ENCODE data around the gene PID1.

DNA sequence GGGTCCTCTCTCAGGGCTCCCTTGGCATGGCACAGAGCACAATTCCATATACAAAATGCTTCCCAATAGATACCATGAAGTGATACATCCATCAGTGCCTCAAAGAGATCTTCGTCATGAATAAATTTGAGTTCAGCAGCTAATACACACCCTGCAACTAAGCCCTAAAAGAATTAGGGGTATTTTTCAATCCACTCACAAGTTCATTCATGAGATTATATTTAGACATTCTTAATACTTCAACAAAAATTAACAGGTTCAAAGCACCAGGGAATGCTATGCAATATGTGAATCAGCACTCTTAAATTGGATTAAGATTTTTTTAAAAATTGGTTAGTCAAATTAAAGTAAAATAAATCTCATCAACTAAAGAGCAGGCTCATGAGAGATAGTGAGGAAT is 79.7 kb downstream of the PID1 start:
- no peak for TF ChIP-seq POLR2A (IDR thresholded peaks at IDR 0.05)
- TF ChIP-seq, protein P1, sequence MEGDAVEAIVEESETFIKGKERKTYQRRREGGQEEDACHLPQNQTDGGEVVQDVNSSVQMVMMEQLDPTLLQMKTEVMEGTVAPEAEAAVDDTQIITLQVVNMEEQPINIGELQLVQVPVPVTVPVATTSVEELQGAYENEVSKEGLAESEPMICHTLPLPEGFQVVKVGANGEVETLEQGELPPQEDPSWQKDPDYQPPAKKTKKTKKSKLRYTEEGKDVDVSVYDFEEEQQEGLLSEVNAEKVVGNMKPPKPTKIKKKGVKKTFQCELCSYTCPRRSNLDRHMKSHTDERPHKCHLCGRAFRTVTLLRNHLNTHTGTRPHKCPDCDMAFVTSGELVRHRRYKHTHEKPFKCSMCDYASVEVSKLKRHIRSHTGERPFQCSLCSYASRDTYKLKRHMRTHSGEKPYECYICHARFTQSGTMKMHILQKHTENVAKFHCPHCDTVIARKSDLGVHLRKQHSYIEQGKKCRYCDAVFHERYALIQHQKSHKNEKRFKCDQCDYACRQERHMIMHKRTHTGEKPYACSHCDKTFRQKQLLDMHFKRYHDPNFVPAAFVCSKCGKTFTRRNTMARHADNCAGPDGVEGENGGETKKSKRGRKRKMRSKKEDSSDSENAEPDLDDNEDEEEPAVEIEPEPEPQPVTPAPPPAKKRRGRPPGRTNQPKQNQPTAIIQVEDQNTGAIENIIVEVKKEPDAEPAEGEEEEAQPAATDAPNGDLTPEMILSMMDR (IDR thresholded peaks at IDR 0.05) = no peak

Measured in body of pancreas (tissue), 4 donors.